HepG2 (cell line): Measurements from ENCODE around the gene GFPT1. TPM values are rescaled to one million over a fixed set of nuclear protein-coding genes. Genes with fewer than 3 reads are reported as not detected.
"Not testable (repeated sequence)": the region's sequence is repeated elsewhere in the genome, so short reads cannot be mapped to it uniquely, and the experiment has no call there.

Source experiments
- ATAC-seq: fragments of 200-7000 bp; cut with Tn5 transposase; 3 replicates; pipeline ENCODE4 v1.9.1; 2020; ENCODE audit warnings: mild to moderate bottlenecking, moderate library complexity
- BruUV-seq: library from RNA; stranded (reverse); fragments of 400-500 nt; replicated peaks from 2 replicates; lab custom pipeline; 2021; lab: Mats Ljungman, UMichigan
- CTCF ChIA-PET: fragments of 300-600 bp; formaldehyde crosslinking; extraction: SDS; loops from one replicate; lab custom pipeline; 2021; ENCODE audit warnings: low total read pairs, inconsistent platforms, low intra/inter-chr PET ratio; lab: Yijun Ruan, JAX
- POLR2A ChIA-PET: fragments of 350-600 bp; sonication (Branson Sonifier 250); formaldehyde crosslinking; loops from one replicate; lab custom pipeline; 2020; ENCODE audit warnings: antibody characterized with exemption, inconsistent platforms; lab: Yijun Ruan, JAX
- DNase-seq: peaks from one replicate; pipeline ENCODE4 v3.0.0-alpha.2; 2015; ENCODE audit warnings: low spot score
- FAIRE-seq: peaks from 3 replicates; lab custom pipeline; 2011; peaks lifted over from hg19 to GRCh38; lab: Jason Lieb, UNC
- H2AFZ ChIP-seq: one replicate; pipeline ENCODE4 v1.6.1; 2011; ENCODE audit warnings: low read length, inconsistent platforms
- H3K27ac ChIP-seq: fragments of 300-600 bp; 3 replicates; pipeline ENCODE4 v1.8.0; 2011; ENCODE audit warnings: mixed run types, mild to moderate bottlenecking, mixed read lengths, low read length, inconsistent platforms; ENCODE audit not compliant: insufficient read depth; ENCODE audit errors: extremely low read length
- H3K27me3 ChIP-seq, 2 experiments: fragments of 200-600 bp in 1 of 2; 2 replicates in 1 of 2; 3 replicates in 1 of 2; pipeline versions ENCODE4 v1.6.0 to v1.8.0; 2011; ENCODE audit warnings: low read length in 2 of 2, mild to moderate bottlenecking in 2 of 2, moderate library complexity in 2 of 2, inconsistent platforms in 1 of 2; ENCODE audit not compliant: insufficient read depth in 2 of 2, control insufficient read depth in 1 of 2
- H3K36me3 ChIP-seq, 2 experiments: fragments of 200-600 bp in 1 of 2; replicated peaks in 1 of 2; 2 replicates in 1 of 2; 3 replicates in 1 of 2; pipeline versions ENCODE4 v1.5.1 to v1.8.0; 2011; ENCODE audit warnings: low read length in 2 of 2, inconsistent platforms in 1 of 2; ENCODE audit not compliant: insufficient read depth in 2 of 2, control insufficient read depth in 1 of 2
- H3K4me1 ChIP-seq: 2 replicates; pipeline ENCODE4 v1.5.1; 2012; ENCODE audit warnings: low read length, inconsistent platforms; ENCODE audit not compliant: insufficient read depth
- H3K4me2 ChIP-seq: 2 replicates; pipeline ENCODE4 v1.6.0; 2011; ENCODE audit warnings: low read depth, low read length, inconsistent platforms
- H3K4me3 ChIP-seq, 3 experiments: fragments of 200-600 bp in 1 of 3; sonication (generic), shearing (Covaris generic) in 1 of 3; replicated peaks in 1 of 3; 2 replicates each; pipeline ENCODE4 v1.5.1; 2011 to 2016; ENCODE audit warnings: low read length in 3 of 3, inconsistent platforms in 2 of 3, low read depth in 2 of 3, mild to moderate bottlenecking in 2 of 3, control low read depth in 1 of 3, mixed read lengths in 1 of 3; ENCODE audit not compliant: insufficient read depth in 1 of 3
- H3K79me2 ChIP-seq: one replicate; pipeline ENCODE4 v1.6.1; 2011; ENCODE audit warnings: low read length, inconsistent platforms; ENCODE audit not compliant: insufficient read depth
- H3K9ac ChIP-seq: 2 replicates; pipeline ENCODE4 v1.6.0; 2011; ENCODE audit warnings: mild to moderate bottlenecking, low read depth, low read length, inconsistent platforms; ENCODE audit not compliant: insufficient read depth
- H3K9me3 ChIP-seq: 2 replicates; pipeline ENCODE4 v1.5.1; 2012; ENCODE audit warnings: mild to moderate bottlenecking, low read length
- H4K20me1 ChIP-seq: 2 replicates; pipeline ENCODE4 v1.6.0; 2011; ENCODE audit warnings: inconsistent platforms, mild to moderate bottlenecking, low read length, moderate library complexity; ENCODE audit not compliant: insufficient read depth
- CEBPB ChIP-seq: IDR thresholded peaks from 2 replicates; pipeline ENCODE4 v1.6.1; 2011; ENCODE audit warnings: low read depth, low read length, improper control_type of control experiment, borderline replicate concordance
- CEBPG ChIP-seq: IDR thresholded peaks from 2 replicates; pipeline ENCODE4 v1.6.1; 2016
- CENPT ChIP-seq: sonication (generic); formaldehyde crosslinking; IDR thresholded peaks from 2 replicates; pipeline ENCODE4 v1.8.0; 2022; ENCODE audit warnings: low read depth, mild to moderate bottlenecking, moderate library complexity, missing genetic modification reagents
- ELF1 ChIP-seq: sonication (generic); formaldehyde crosslinking; IDR thresholded peaks from 2 replicates; pipeline ENCODE4 v1.4.0; 2020; ENCODE audit warnings: missing genetic modification reagents
- FOXK1 ChIP-seq: sonication (generic); formaldehyde crosslinking; IDR thresholded peaks from 2 replicates; pipeline ENCODE4 v1.4.0; 2020; ENCODE audit warnings: low read depth, missing genetic modification reagents, borderline replicate concordance
- FOXP1 ChIP-seq, 2 experiments: fragments of 450-650 bp in 1 of 2; IDR thresholded peaks; 2 replicates each; pipeline ENCODE4 v1.6.1; 2017 to 2018; ENCODE audit warnings: antibody characterized with exemption in 1 of 2
- FOXP4 ChIP-seq: sonication (generic); formaldehyde crosslinking; IDR thresholded peaks from 2 replicates; pipeline ENCODE4 v1.4.0; 2020; ENCODE audit warnings: missing genetic modification reagents
- GATAD2A ChIP-seq: IDR thresholded peaks from 2 replicates; pipeline ENCODE4 v1.6.1; 2016
- HNF4A ChIP-seq: sonication (generic); formaldehyde crosslinking; IDR thresholded peaks from 2 replicates; pipeline ENCODE4 v1.4.0; 2020; ENCODE audit warnings: missing genetic modification reagents
- NR2F1 ChIP-seq, 2 experiments: fragments of 450-650 bp in 1 of 2; formaldehyde crosslinking in 1 of 2; IDR thresholded peaks; 2 replicates each; pipeline versions ENCODE4 v1.5.0 to v1.6.1; 2016 to 2020; ENCODE audit warnings: mild to moderate bottlenecking in 1 of 2, missing compliant biosample characterization in 1 of 2, missing genetic modification reagents in 1 of 2, moderate library complexity in 1 of 2
- NR2F2 ChIP-seq: IDR thresholded peaks from 2 replicates; pipeline ENCODE4 v1.6.1; 2012; ENCODE audit warnings: low read depth, inconsistent platforms, borderline replicate concordance
- NR2F6 ChIP-seq, 2 experiments: IDR thresholded peaks; 2 replicates each; pipeline ENCODE4 v1.6.1; 2016; ENCODE audit warnings: antibody characterized with exemption in 1 of 2, mild to moderate bottlenecking in 1 of 2
- RARA ChIP-seq: IDR thresholded peaks from 2 replicates; pipeline ENCODE4 v1.6.1; 2016; ENCODE audit warnings: missing genetic modification reagents, missing compliant biosample characterization
- RXRB ChIP-seq: IDR thresholded peaks from 2 replicates; pipeline ENCODE4 v1.6.1; 2016; ENCODE audit warnings: borderline replicate concordance, missing genetic modification reagents, missing compliant biosample characterization
- SALL1 ChIP-seq: sonication (generic); formaldehyde crosslinking; IDR thresholded peaks from 2 replicates; pipeline ENCODE4 v1.8.0; 2022; ENCODE audit warnings: mild to moderate bottlenecking, missing genetic modification reagents
- TAF15 ChIP-seq: fragments of 200-400 bp; formaldehyde crosslinking; IDR thresholded peaks from one replicate; pipeline ENCODE4 v1.6.1; 2018; ENCODE audit warnings: mild to moderate bottlenecking, low read depth, low read length; ENCODE audit not compliant: poor library complexity, severe bottlenecking
- ZNF101 ChIP-seq: sonication (generic); formaldehyde crosslinking; IDR thresholded peaks from 2 replicates; pipeline ENCODE4 v1.4.0; 2020; ENCODE audit warnings: mild to moderate bottlenecking, low read depth, missing genetic modification reagents, borderline replicate concordance
- ZNF460 ChIP-seq: sonication (generic); formaldehyde crosslinking; IDR thresholded peaks from 2 replicates; pipeline ENCODE4 v1.5.1; 2020; ENCODE audit warnings: missing genetic modification reagents, mild to moderate bottlenecking, borderline replicate concordance
- WGBS: methylation state at CpG from one replicate; pipeline ENCODE4 v1.1.6; 2017; ENCODE audit warnings: low lambda C conversion rate; 5-methylcytosine and 5-hydroxymethylcytosine counted together
- in situ Hi-C: cut with HindIII; loops from 2 replicates; pipeline ENCODE4 v1.10.0; 2017; ENCODE audit warnings: low pct_unique_long_range_greater_than_20kb; ENCODE audit not compliant: extremely low pct_ligation_motif_present
- intact Hi-C: fragments of 100-400 bp; cut with micrococcal nuclease; formaldehyde crosslinking; loops from one replicate; pipeline ENCODE4 v1.10.0; 2022; ENCODE audit not compliant: unreplicated experiment
- polyA plus RNA-seq, 8 experiments: library from polyadenylated mRNA; depleted of rRNA in 3 of 8; stranded (reverse) in 7 of 8; unstranded in 1 of 8; fragments of >200 nt; fragmentation: Illumina TruSeq in 4 of 8; extraction: Trizol in 4 of 8; gene quantifications; 2 replicates each; pipeline versions ENCODE4 v1.2.1 to v1.2.3, GENCODE V29; 2011 to 2016; ENCODE audit warnings: low read depth in 4 of 8, missing spikeins in 1 of 8, mixed read lengths in 1 of 8; ENCODE audit not compliant: insufficient read depth in 1 of 8
- total RNA-seq, 5 experiments: library from RNA; depleted of rRNA; stranded (reverse); fragments of >200 nt; fragmentation: Illumina TruSeq; extraction: Trizol; gene quantifications; 2 replicates each; pipeline ENCODE4 v1.2.3, GENCODE V29; 2016; ENCODE audit warnings: low read depth in 1 of 5
- TF ChIP-seq, protein P1 (sequence below): sonication (generic); formaldehyde crosslinking; IDR thresholded peaks from 2 replicates; pipeline ENCODE4 v1.4.0; 2020; ENCODE audit warnings: missing genetic modification reagents, borderline replicate concordance
- TF ChIP-seq, protein P2 (sequence below), 2 experiments: fragments of 450-650 bp in 1 of 2; sonication (generic) in 1 of 2; formaldehyde crosslinking; IDR thresholded peaks; 2 replicates each; pipeline versions ENCODE4 v1.5.0 to v1.8.0; 2020 to 2022; ENCODE audit warnings: mild to moderate bottlenecking in 1 of 2, missing genetic modification reagents in 1 of 2

Gene GFPT1
- total and polyA plus RNA-seq, 2 of the 13 experiments (the other 11 are each of a cell fraction or from before 2014, with no cell fraction given), result 24.0 to 84.9 TPM

GRCh38 chr2:69356471-69356870 is 30.6 kb downstream of the GFPT1 start (continued):
- TF ChIP-seq TAF15 (no peak), CENPT (CRISPR knock-in tag) (no peak), ELF1 (CRISPR knock-in tag) (no peak), ZNF101 (CRISPR knock-in tag) (no peak)

GRCh38 chr2:69354976-69355375 is 32.1 kb downstream of the GFPT1 start:
- H3K79me2 ChIP-seq; ATAC-seq; FAIRE-seq; in situ Hi-C loops; H3K4me2 ChIP-seq; H3K27ac ChIP-seq; BruUV-seq; H3K27me3 ChIP-seq; H3K9ac ChIP-seq; DNase-seq; H3K9me3 ChIP-seq; H2AFZ ChIP-seq; POLR2A ChIA-PET; intact Hi-C loops; CTCF ChIA-PET; H4K20me1 ChIP-seq; H3K4me3 ChIP-seq; TF ChIP-seq FOXP1 (IDR thresholded peaks at IDR 0.05): not testable (repeated sequence)
- peaks cover 23 to 70% of the 10 kb centered on the region in 2 experiments for H3K36me3 ChIP-seq
- WGBS, result 73% methylated on average over 3 of the region's 3 CpGs
- peaks cover 30% of the 10 kb centered on the region for H3K4me1 ChIP-seq
- TF ChIP-seq ZNF460 (CRISPR knock-in tag), result peak; percentile 88
- peak; percentile 47; the same call in 1 of the 2 replicates for TF ChIP-seq NR2F2
- TF ChIP-seq FOXK1 (CRISPR knock-in tag), result 0 out of 2 replicates have a peak, but pooled peaks have one; percentile 21
- TF ChIP-seq NR2F6 (IDR thresholded peaks at IDR 0.05), result peak; percentile 81
- TF ChIP-seq NR2F6 (CRISPR knock-in tag; IDR thresholded peaks at IDR 0.05), result peak; percentile 93
- peak; percentile 78; the same call in 1 of the 2 replicates for TF ChIP-seq FOXP1 (CRISPR knock-in tag; IDR thresholded peaks at IDR 0.05)
- peak; percentile 51 for TF ChIP-seq GATAD2A (CRISPR knock-in tag)
- TF ChIP-seq FOXP4, result peak; percentile 64
- TF ChIP-seq, protein P1, sequence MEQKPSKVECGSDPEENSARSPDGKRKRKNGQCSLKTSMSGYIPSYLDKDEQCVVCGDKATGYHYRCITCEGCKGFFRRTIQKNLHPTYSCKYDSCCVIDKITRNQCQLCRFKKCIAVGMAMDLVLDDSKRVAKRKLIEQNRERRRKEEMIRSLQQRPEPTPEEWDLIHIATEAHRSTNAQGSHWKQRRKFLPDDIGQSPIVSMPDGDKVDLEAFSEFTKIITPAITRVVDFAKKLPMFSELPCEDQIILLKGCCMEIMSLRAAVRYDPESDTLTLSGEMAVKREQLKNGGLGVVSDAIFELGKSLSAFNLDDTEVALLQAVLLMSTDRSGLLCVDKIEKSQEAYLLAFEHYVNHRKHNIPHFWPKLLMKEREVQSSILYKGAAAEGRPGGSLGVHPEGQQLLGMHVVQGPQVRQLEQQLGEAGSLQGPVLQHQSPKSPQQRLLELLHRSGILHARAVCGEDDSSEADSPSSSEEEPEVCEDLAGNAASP (CRISPR knock-in tag), result peak; percentile 47; the same call in 1 of the 2 replicates
- peak; percentile 57; the same call in 1 of the 2 replicates for TF ChIP-seq CEBPB
- TF ChIP-seq RARA, result peak; percentile 53; the same call in 1 of the 2 replicates
- TF ChIP-seq RXRB (CRISPR knock-in tag), result 0 out of 2 replicates have a peak, but pooled peaks have one; percentile 24
- TF ChIP-seq, protein P2, sequence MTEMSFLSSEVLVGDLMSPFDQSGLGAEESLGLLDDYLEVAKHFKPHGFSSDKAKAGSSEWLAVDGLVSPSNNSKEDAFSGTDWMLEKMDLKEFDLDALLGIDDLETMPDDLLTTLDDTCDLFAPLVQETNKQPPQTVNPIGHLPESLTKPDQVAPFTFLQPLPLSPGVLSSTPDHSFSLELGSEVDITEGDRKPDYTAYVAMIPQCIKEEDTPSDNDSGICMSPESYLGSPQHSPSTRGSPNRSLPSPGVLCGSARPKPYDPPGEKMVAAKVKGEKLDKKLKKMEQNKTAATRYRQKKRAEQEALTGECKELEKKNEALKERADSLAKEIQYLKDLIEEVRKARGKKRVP (CRISPR knock-in tag; IDR thresholded peaks at IDR 0.05), result 0 out of 4 replicates have a peak, but pooled peaks of 1 of the 2 experiments have one; percentile 18
- TF ChIP-seq CEBPG (CRISPR knock-in tag), result peak; percentile 64
- peak; percentile 29; the same call in 1 of the 2 replicates for TF ChIP-seq HNF4A (CRISPR knock-in tag)
- peak; percentile 15; the same call in 1 of the 2 replicates for TF ChIP-seq SALL1 (CRISPR knock-in tag)
- peak; percentile 73 to 83 for TF ChIP-seq NR2F1 (CRISPR knock-in tag; IDR thresholded peaks at IDR 0.05)
